ENCODE measurements around the gene QKI. TPM values are rescaled to one million over a fixed set of nuclear protein-coding genes. Genes with fewer than 3 reads are reported as not detected.
"Not testable (repeated sequence)": the region's sequence is repeated elsewhere in the genome, so short reads cannot be mapped to it uniquely, and the experiment has no call there.

QKI gene
- total and polyA plus RNA-seq, 3 donors from 2014 or later, result 148 to 366 (median 315) TPM

DNA sequence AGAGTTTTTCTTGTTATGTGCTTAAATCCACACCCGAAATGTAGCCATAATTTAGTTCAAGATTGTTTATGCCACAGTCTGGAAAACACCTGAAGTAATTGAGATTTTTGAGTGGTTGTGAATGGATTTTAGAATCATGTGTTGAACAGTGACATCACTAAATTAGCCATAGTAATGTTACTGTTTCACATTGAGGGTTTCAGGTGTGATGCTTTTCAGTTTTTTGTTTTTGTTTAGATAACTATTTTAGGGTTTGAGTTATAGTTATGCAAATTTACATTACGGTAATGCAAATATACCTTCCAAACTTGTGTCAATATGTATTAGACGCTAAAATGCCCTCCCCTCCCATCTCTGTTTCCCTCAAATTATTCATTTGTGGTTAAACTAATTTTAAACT, 22.9 kb downstream of the QKI start:
- Histone ChIP-seq H3K9me3 (no peaks in the 10 kb centered on the region), H3K36me3 (ENCODE audit: low read depth, missing control alignments) (no peaks in the 10 kb centered on the region), H3K27me3 (no peaks in the 10 kb centered on the region), H3K4me1 (peaks cover 6% of the 10 kb centered on the region), H3K4me3 (no peak overlapping the region), H3K27ac (no peak overlapping the region)
- WGBS, 2 donors, result 66 to 69% methylated on average over 3 of the region's 3 CpGs
- no peak for DNase-seq
- TF ChIP-seq, protein P1, sequence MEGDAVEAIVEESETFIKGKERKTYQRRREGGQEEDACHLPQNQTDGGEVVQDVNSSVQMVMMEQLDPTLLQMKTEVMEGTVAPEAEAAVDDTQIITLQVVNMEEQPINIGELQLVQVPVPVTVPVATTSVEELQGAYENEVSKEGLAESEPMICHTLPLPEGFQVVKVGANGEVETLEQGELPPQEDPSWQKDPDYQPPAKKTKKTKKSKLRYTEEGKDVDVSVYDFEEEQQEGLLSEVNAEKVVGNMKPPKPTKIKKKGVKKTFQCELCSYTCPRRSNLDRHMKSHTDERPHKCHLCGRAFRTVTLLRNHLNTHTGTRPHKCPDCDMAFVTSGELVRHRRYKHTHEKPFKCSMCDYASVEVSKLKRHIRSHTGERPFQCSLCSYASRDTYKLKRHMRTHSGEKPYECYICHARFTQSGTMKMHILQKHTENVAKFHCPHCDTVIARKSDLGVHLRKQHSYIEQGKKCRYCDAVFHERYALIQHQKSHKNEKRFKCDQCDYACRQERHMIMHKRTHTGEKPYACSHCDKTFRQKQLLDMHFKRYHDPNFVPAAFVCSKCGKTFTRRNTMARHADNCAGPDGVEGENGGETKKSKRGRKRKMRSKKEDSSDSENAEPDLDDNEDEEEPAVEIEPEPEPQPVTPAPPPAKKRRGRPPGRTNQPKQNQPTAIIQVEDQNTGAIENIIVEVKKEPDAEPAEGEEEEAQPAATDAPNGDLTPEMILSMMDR (IDR thresholded peaks at IDR 0.05), result no peak
- no peak for TF ChIP-seq POLR2A (IDR thresholded peaks at IDR 0.05)
- intact Hi-C loops (cut with DNase I; ENCODE audit: low total_unique reads), result no loop called here

DNA sequence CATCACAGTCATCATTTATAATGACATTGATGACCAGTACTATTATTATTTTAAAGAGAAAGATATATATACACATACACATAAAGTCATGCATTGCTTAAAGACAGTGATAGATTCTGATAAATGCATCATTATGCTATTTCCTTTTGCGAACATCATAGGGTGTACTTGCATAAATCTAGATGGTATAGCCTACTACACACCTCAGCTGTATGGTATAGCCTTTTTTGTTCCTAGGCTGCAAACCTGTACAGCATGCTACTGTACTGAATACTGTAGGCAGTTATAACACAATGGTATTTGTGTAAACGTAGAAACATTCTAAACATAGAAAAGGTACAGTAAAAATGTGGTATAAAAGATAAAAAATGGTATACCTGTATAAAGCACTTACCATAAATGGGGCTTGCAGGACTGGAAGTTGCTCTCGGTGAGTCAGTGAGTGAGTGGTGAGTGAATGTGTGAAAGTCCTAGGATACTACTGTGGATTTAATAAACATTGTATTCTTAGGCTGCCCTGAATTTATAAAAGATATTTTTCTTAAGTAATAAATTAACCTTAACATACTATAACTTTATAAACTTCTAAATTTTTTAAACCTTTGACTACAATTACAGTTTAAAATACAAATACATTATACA, 23.9 kb downstream of the QKI start:
- intact Hi-C loops (cut with DNase I; ENCODE audit: low total_unique reads), result no loop called here
- WGBS, 2 donors, result 66 to 74% methylated on average over 3 of the region's 3 CpGs
- no peak overlapping the region for H3K4me3 ChIP-seq
- TF ChIP-seq POLR2A (IDR thresholded peaks at IDR 0.05), result no peak
- TF ChIP-seq, protein P1 (IDR thresholded peaks at IDR 0.05), result no peak
- H3K36me3 ChIP-seq (ENCODE audit: low read depth, missing control alignments), result no peaks in the 10 kb centered on the region
- no peaks in the 10 kb centered on the region for H3K27me3 ChIP-seq
- H3K4me1 ChIP-seq, result peaks cover 6% of the 10 kb centered on the region
- no peak for DNase-seq
- no peaks in the 10 kb centered on the region for H3K9me3 ChIP-seq
- H3K27ac ChIP-seq, result no peak overlapping the region

DNA sequence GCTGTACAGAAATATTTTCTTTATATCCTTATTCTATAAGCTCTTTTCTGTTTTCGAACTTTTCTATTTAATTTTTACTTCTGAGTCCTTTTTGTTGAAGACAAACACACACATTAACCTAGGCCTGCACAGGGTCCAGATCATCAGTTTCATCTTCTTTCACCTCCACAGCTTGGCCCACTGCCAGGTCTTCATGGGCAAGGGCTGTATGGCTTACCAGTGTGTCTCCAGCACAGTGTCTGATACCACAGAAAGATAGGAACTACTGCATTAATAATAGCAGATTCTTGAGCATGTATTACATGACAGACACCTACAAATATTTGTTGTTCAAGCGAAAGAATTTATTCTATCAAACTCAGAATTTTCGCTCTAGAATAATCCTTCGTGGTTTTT, 24.4 kb downstream of the QKI start:
- Histone ChIP-seq H3K36me3 (ENCODE audit: low read depth, missing control alignments) (no peaks in the 10 kb centered on the region), H3K4me3 (no peak overlapping the region), H3K27me3 (no peaks in the 10 kb centered on the region), H3K9me3 (no peaks in the 10 kb centered on the region), H3K27ac (no peak overlapping the region), H3K4me1 (peaks cover 6% of the 10 kb centered on the region)
- 87 to 89% methylated on average over 4 of the region's 4 CpGs for WGBS, 2 donors
- intact Hi-C loops (cut with DNase I; ENCODE audit: low total_unique reads), result no loop called here
- TF ChIP-seq, protein P1 (IDR thresholded peaks at IDR 0.05), result no peak
- TF ChIP-seq POLR2A (IDR thresholded peaks at IDR 0.05), result no peak
- peak; percentile 35 for DNase-seq

DNA sequence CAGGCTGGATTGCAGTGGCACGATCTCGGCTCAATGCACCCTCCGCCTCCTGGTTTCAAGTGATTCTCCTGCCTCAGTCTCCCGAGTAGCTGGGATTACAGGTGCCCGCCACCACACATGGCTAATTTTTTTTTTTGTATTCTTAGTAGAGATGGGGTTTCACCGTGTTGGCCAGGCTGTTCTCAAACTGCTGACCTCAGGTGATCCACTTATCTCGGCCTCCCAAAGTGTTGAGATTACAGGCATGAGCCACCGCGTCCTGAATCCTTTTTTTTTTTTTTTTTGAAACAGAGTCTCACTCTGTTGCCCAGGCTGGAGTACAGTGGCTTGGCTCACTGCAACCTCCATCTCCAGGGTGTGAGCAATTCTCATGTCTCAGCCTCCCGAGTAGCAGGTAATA, 24.9 kb downstream of the QKI start:
- DNase-seq; H3K27ac ChIP-seq; H3K36me3 ChIP-seq (ENCODE audit: low read depth, missing control alignments); H3K9me3 ChIP-seq; H3K4me3 ChIP-seq; intact Hi-C loops (cut with DNase I; ENCODE audit: low total_unique reads); H3K27me3 ChIP-seq; H3K4me1 ChIP-seq: not testable (repeated sequence)
- WGBS, 2 donors, result 83 to 87% methylated on average over 10 of the region's 10 CpGs

DNA sequence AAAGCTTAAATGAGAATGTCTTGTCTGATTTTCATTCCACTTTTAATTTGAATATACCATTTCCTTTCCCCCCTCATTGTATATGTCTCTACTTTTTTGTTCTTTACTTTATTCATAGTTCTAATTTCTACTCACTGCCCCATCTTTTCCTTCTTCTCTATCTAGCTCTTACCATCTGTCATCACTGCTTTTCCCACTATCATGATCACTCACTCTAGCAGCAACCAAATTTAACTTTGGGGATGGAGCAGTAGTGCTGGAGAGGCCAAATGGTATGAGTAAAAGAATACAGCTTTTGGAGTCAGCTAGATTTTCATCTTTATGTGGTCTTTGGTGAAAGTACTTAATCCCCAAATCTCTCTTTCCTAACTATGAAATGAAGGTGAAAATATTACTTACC, 25.5 kb downstream of the QKI start:
- H3K27ac ChIP-seq, result no peak overlapping the region
- peaks cover 6% of the 10 kb centered on the region for H3K4me1 ChIP-seq
- intact Hi-C loops (cut with DNase I; ENCODE audit: low total_unique reads), result no loop called here

More for the DNA sequence above, 25.5 kb downstream of the QKI start:
- H3K4me3 ChIP-seq, result no peak overlapping the region
- no peaks in the 10 kb centered on the region for H3K36me3 ChIP-seq (ENCODE audit: low read depth, missing control alignments)
- no peaks in the 10 kb centered on the region for H3K9me3 ChIP-seq
- DNase-seq, result no peak
- no peaks in the 10 kb centered on the region for H3K27me3 ChIP-seq
- TF ChIP-seq POLR2A (IDR thresholded peaks at IDR 0.05), result no peak
- TF ChIP-seq, protein P1 (IDR thresholded peaks at IDR 0.05), result no peak
